ENCODE results near the gene RCC1. TPM values are rescaled to one million over a fixed set of nuclear protein-coding genes. Genes with fewer than 3 reads are reported as not detected.
A peak's percentile ranks its signal among the peaks of the same experiment; 100 is the strongest.
"Not testable (repeated sequence)": the region's sequence is repeated elsewhere in the genome, so short reads cannot be mapped to it uniquely, and the experiment has no call there.

Gene RCC1
- total RNA-seq, 1 donor from 2014 or later, result 58.4 TPM

GRCh38 chr1:28582248-28582615, 76.4 kb downstream of the RCC1 start:
- peaks cover 18% of the 10 kb centered on the region for H3K36me3 Mint-ChIP-seq (ENCODE audit: insufficient read depth)
- H3K27me3 Mint-ChIP-seq, result peaks cover 3% of the 10 kb centered on the region
- H3K27ac Mint-ChIP-seq, result peak overlapping the region; percentile 95
- H3K9me3 Mint-ChIP-seq (ENCODE audit: low read depth), result no peaks in the 10 kb centered on the region
- no peak for DNase-seq (ENCODE audit: low spot score, unreplicated experiment)
- H3K4me1 Mint-ChIP-seq (ENCODE audit: low read depth), result peaks cover 19% of the 10 kb centered on the region
- peak overlapping the region; percentile 87 for H3K4me3 Mint-ChIP-seq (ENCODE audit: low read depth)
- no peak for TF ChIP-seq CTCF (IDR thresholded peaks at IDR 0.05; ENCODE audit: unreplicated experiment)

GRCh38 chr1:28586585-28587391, 80.9 kb downstream of the RCC1 start:
- H3K27me3 Mint-ChIP-seq; H3K4me3 Mint-ChIP-seq (ENCODE audit: low read depth); H3K4me1 Mint-ChIP-seq (ENCODE audit: low read depth); H3K36me3 Mint-ChIP-seq (ENCODE audit: insufficient read depth); DNase-seq (ENCODE audit: low spot score, unreplicated experiment); H3K9me3 Mint-ChIP-seq (ENCODE audit: low read depth); H3K27ac Mint-ChIP-seq: not testable (repeated sequence)

Other genes starting within 250 kb of the RCC1 start
- 22.2 and 25.8 TPM in 2 replicates for gene SESN2, start 246.5 kb upstream of the RCC1 start, total RNA-seq
- 13.2 and 13.3 TPM in 2 replicates for gene MED18, start 177.0 kb upstream of the RCC1 start, total RNA-seq
- 74.6 and 80.6 TPM in 2 replicates for gene PHACTR4, start 136.3 kb upstream of the RCC1 start, total RNA-seq
- 38.6 and 39.6 TPM in 2 replicates for gene TRNAU1AP, start 47.0 kb downstream of the RCC1 start, total RNA-seq
- gene RAB42, start 86.2 kb downstream of the RCC1 start, total RNA-seq, result 0.65 and 2.1 TPM in 2 replicates
- 18.2 and 20.1 TPM in 2 replicates for gene TAF12, start 137.0 kb downstream of the RCC1 start, total RNA-seq
- gene RNU11, start 142.6 kb downstream of the RCC1 start, total RNA-seq, result not detected in 2 replicates
- gene GMEB1, start 162.7 kb downstream of the RCC1 start, total RNA-seq, result 18.5 and 18.8 TPM in 2 replicates
- gene YTHDF2, start 230.9 kb downstream of the RCC1 start, total RNA-seq, result 133 and 135 TPM in 2 replicates